Neural progenitor cell (in vitro differentiated cells): ENCODE measurements around the gene C9orf50. TPM values are rescaled to one million over a fixed set of nuclear protein-coding genes. Genes with fewer than 3 reads are reported as not detected.
A peak's percentile ranks its signal among the peaks of the same experiment; 100 is the strongest.

Source experiments
- DNase-seq: peaks from one replicate; pipeline ENCODE4 v3.0.0-alpha.2; 2016; ENCODE audit warnings: low spot score
- H2AFZ ChIP-seq: fragments of 200-600 bp; sonication (generic); replicated peaks from 2 replicates; pipeline ENCODE4 v1.6.1; 2016; ENCODE audit warnings: antibody characterized with exemption
- H3F3A ChIP-seq: fragments of 200-600 bp; sonication (generic); 2 replicates; pipeline ENCODE4 v1.6.1; 2016; ENCODE audit warnings: antibody characterized with exemption, low read depth
- H3K27ac ChIP-seq: fragments of 200-600 bp; sonication (generic); 2 replicates; pipeline ENCODE4 v1.5.1; 2016; ENCODE audit warnings: mild to moderate bottlenecking
- H3K27me3 ChIP-seq: fragments of 200-600 bp; sonication (generic); 2 replicates; pipeline ENCODE4 v1.6.1; 2016; ENCODE audit warnings: mild to moderate bottlenecking, moderate library complexity
- H3K36me3 ChIP-seq: fragments of 200-600 bp; sonication (generic); 2 replicates; pipeline ENCODE4 v1.5.1; 2016
- H3K4me1 ChIP-seq: fragments of 200-600 bp; sonication (generic); 2 replicates; pipeline ENCODE4 v1.6.1; 2016; ENCODE audit warnings: mixed run types
- H3K4me2 ChIP-seq: fragments of 200-600 bp; sonication (generic); 2 replicates; pipeline ENCODE4 v1.6.1; 2016
- H3K4me3 ChIP-seq: fragments of 200-600 bp; sonication (generic); 2 replicates; pipeline ENCODE4 v1.5.1; 2016
- H3K79me2 ChIP-seq: fragments of 200-600 bp; sonication (generic); 2 replicates; pipeline ENCODE4 v1.6.1; 2016; ENCODE audit warnings: low read depth
- H3K9ac ChIP-seq: fragments of 200-600 bp; sonication (generic); 2 replicates; pipeline ENCODE4 v1.6.1; 2016
- H3K9me3 ChIP-seq: fragments of 200-600 bp; sonication (generic); 2 replicates; pipeline ENCODE4 v1.5.1; 2016; ENCODE audit warnings: low read depth
- H4K20me1 ChIP-seq: fragments of 200-600 bp; sonication (generic); 2 replicates; pipeline ENCODE4 v1.6.1; 2016; ENCODE audit warnings: low read depth
- H3K27ac Mint-ChIP-seq: 3 replicates; pipeline ENCODE4 v1.8.0; 2021; ENCODE audit warnings: mixed read lengths
- H3K27me3 Mint-ChIP-seq: 2 replicates; pipeline ENCODE4 v1.8.0; 2022; ENCODE audit warnings: low read depth, mild to moderate bottlenecking, inconsistent platforms, moderate library complexity, mixed read lengths; ENCODE audit not compliant: insufficient read depth
- H3K36me3 Mint-ChIP-seq: 3 replicates; pipeline ENCODE4 v1.8.0; 2021; ENCODE audit warnings: mixed read lengths
- H3K4me1 Mint-ChIP-seq: 3 replicates; pipeline ENCODE4 v1.8.0; 2021; ENCODE audit warnings: mixed read lengths
- H3K4me3 Mint-ChIP-seq: 3 replicates; pipeline ENCODE4 v1.8.0; 2021; ENCODE audit warnings: mild to moderate bottlenecking, moderate library complexity, mixed read lengths
- H3K9me3 Mint-ChIP-seq: 3 replicates; pipeline ENCODE4 v1.8.0; 2020; ENCODE audit warnings: mixed read lengths
- EZH2 ChIP-seq: fragments of 200-600 bp; sonication (generic); IDR thresholded peaks from 2 replicates; pipeline ENCODE4 v1.6.1; 2017; ENCODE audit warnings: antibody characterized with exemption, mild to moderate bottlenecking, moderate library complexity
- EZH2phosphoT487 ChIP-seq: fragments of 200-600 bp; sonication (generic); IDR thresholded peaks from 2 replicates; pipeline ENCODE4 v1.6.1; 2017; ENCODE audit warnings: antibody characterized with exemption
- total RNA-seq: library from RNA; depleted of rRNA; stranded (reverse); fragments of >200 nt; gene quantifications from 2 replicates; pipeline ENCODE4 v1.2.3, GENCODE V29; 2015; ENCODE audit warnings: low replicate concordance
- TF ChIP-seq, protein P1 (sequence below): fragments of 200-600 bp; sonication (generic); IDR thresholded peaks from 2 replicates; pipeline ENCODE4 v1.5.1; 2017; ENCODE audit warnings: antibody characterized with exemption, mild to moderate bottlenecking

The C9orf50 gene
- total RNA-seq, 1 donor from 2014 or later: not detected

DNA sequence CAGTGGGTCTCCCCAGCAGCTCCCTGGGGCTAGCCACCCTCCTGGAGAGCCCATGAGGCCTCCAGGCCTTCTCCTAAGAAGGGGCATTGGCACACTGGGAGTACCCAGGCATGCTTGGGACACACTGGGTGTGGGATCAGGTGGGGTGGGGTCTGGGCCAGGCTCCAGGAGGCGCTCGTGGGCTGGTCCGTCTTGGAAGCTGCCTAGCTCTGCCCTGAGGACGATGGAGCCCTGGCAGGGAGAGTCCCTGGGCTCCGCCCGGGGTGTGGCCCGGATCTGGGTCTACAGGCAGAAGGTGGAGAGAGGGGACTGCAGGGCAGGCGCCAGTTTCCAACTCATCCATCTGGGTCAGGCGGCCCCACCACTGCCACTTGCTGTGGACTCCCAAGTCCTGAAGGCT, 46.9 kb upstream of the C9orf50 start:
- no peaks in the 10 kb centered on the region for H3K36me3 Mint-ChIP-seq
- H3K4me3 ChIP-seq: no peak overlapping the region
- H3K79me2 ChIP-seq: no peaks in the 10 kb centered on the region
- no peaks in the 10 kb centered on the region for H3K9me3 Mint-ChIP-seq
- H3K9me3 ChIP-seq: no peaks in the 10 kb centered on the region
- TF ChIP-seq EZH2phosphoT487: no peak
- TF ChIP-seq, protein P1, sequence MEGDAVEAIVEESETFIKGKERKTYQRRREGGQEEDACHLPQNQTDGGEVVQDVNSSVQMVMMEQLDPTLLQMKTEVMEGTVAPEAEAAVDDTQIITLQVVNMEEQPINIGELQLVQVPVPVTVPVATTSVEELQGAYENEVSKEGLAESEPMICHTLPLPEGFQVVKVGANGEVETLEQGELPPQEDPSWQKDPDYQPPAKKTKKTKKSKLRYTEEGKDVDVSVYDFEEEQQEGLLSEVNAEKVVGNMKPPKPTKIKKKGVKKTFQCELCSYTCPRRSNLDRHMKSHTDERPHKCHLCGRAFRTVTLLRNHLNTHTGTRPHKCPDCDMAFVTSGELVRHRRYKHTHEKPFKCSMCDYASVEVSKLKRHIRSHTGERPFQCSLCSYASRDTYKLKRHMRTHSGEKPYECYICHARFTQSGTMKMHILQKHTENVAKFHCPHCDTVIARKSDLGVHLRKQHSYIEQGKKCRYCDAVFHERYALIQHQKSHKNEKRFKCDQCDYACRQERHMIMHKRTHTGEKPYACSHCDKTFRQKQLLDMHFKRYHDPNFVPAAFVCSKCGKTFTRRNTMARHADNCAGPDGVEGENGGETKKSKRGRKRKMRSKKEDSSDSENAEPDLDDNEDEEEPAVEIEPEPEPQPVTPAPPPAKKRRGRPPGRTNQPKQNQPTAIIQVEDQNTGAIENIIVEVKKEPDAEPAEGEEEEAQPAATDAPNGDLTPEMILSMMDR: no peak
- no peak for TF ChIP-seq EZH2
- no peak overlapping the region for H3K27ac ChIP-seq
- H3K9ac ChIP-seq: no peak overlapping the region
- H3K4me1 Mint-ChIP-seq: peaks cover 9% of the 10 kb centered on the region
- H3F3A ChIP-seq: peaks cover 37% of the 10 kb centered on the region
- H3K4me2 ChIP-seq: no peak overlapping the region
- H4K20me1 ChIP-seq: peaks cover 3% of the 10 kb centered on the region
- H3K27ac Mint-ChIP-seq: no peak overlapping the region
- no peaks in the 10 kb centered on the region for H3K36me3 ChIP-seq
- no peak overlapping the region for H2AFZ ChIP-seq
- no peak overlapping the region for H3K4me3 Mint-ChIP-seq
- peaks cover 28% of the 10 kb centered on the region for H3K27me3 Mint-ChIP-seq
- H3K4me1 ChIP-seq: peaks cover 10% of the 10 kb centered on the region
- peaks cover 49% of the 10 kb centered on the region for H3K27me3 ChIP-seq
- DNase-seq: no peak

DNA sequence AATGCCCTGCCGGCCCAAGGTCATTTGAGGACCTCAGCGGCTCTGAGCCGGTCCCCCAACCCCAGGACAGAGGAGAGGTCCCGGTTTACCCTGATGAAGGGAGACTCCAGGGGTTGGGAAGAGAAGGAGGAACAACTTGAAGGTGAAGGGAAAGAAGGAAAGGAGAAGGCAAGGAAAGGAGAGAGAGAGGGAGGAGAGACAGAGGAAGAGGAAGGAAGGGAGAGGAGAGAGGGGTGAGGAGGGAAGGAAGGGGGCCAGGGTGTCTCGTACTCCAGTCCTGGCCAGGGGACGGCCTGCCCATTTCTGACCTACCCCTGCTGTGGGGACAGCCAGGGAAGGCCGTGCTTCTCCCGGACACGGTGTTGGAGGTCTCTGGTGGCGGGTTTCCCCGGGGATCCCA, 46.5 kb upstream of the C9orf50 start:
- Mint-ChIP-seq H3K27ac (no peak overlapping the region), H3K9me3 (no peaks in the 10 kb centered on the region), H3K4me1 (peaks cover 9% of the 10 kb centered on the region), H3K4me3 (no peak overlapping the region), H3K27me3 (peaks cover 28% of the 10 kb centered on the region), H3K36me3 (no peaks in the 10 kb centered on the region)
- Histone ChIP-seq H3K4me3 (no peak overlapping the region), H3K4me2 (peak overlapping the region; percentile 73), H3K79me2 (no peaks in the 10 kb centered on the region), H3K36me3 (no peaks in the 10 kb centered on the region), H3K9ac (no peak overlapping the region), H3F3A (peaks cover 41% of the 10 kb centered on the region), H3K27me3 (peaks cover 54% of the 10 kb centered on the region), H2AFZ (no peak overlapping the region), H3K4me1 (peaks cover 10% of the 10 kb centered on the region), H3K9me3 (no peaks in the 10 kb centered on the region), H3K27ac (no peak overlapping the region), H4K20me1 (peaks cover 3% of the 10 kb centered on the region)
- DNase-seq: no peak
- TF ChIP-seq EZH2phosphoT487: no peak

GRCh38 chr9:129666575-129666974, 45.7 kb upstream of the C9orf50 start:
- H3K4me2 ChIP-seq: peak overlapping the region; percentile 73
- no peak overlapping the region for H2AFZ ChIP-seq
- no peaks in the 10 kb centered on the region for H3K36me3 ChIP-seq
- H3K9me3 Mint-ChIP-seq: no peaks in the 10 kb centered on the region
- H3K27me3 Mint-ChIP-seq: peaks cover 31% of the 10 kb centered on the region
- peaks cover 41% of the 10 kb centered on the region for H3F3A ChIP-seq
- H3K9ac ChIP-seq: no peak overlapping the region
- H3K27ac Mint-ChIP-seq: no peak overlapping the region
- H3K27me3 ChIP-seq: peaks cover 56% of the 10 kb centered on the region
- no peaks in the 10 kb centered on the region for H3K9me3 ChIP-seq
- peaks cover 3% of the 10 kb centered on the region for H4K20me1 ChIP-seq
- H3K79me2 ChIP-seq: no peaks in the 10 kb centered on the region
- peak; percentile 62 for DNase-seq
- no peaks in the 10 kb centered on the region for H3K36me3 Mint-ChIP-seq
- no peak overlapping the region for H3K4me3 Mint-ChIP-seq
- peaks cover 10% of the 10 kb centered on the region for H3K4me1 ChIP-seq
- H3K4me1 Mint-ChIP-seq: peaks cover 9% of the 10 kb centered on the region
- TF ChIP-seq EZH2phosphoT487 (no peak), EZH2 (no peak)
- TF ChIP-seq, protein P1: no peak
- H3K27ac ChIP-seq: no peak overlapping the region
- H3K4me3 ChIP-seq: no peak overlapping the region

DNA sequence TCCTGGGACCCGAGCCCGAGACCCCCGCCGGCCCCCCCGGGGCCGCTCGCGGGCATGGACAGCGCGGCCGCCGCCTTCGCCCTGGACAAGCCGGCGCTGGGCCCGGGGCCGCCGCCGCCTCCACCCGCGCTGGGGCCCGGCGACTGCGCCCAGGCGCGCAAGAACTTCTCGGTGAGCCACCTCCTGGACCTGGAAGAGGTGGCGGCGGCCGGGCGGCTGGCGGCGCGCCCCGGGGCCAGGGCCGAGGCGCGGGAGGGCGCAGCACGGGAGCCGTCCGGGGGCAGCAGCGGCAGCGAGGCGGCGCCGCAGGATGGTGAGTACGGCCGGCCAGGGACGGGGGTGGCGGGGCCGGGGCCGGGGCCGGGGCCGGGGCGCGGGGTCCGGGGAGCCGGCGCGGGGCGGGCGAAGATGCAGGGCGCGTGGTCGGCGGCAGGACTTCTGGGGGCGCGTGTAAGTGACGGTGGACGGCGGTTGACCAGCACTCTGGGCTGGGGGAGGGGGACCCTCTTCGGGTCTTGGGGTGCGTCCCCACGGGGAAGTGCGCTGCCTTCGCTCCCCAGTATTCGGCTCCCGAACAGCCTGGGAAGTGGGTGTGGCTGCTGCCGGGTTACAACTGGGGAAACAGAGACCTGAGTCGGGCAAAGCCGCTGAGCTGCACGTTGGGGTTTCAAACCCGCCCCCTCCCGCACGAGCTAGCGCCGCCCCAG, 45.1 kb upstream of the C9orf50 start:
- Mint-ChIP-seq H3K36me3 (no peaks in the 10 kb centered on the region), H3K9me3 (peaks cover 2% of the 10 kb centered on the region), H3K27ac (no peak overlapping the region), H3K4me3 (peak overlapping the region; percentile 21), H3K4me1 (peaks cover 9% of the 10 kb centered on the region), H3K27me3 (peaks cover 33% of the 10 kb centered on the region)
- H3K4me1 ChIP-seq: peaks cover 10% of the 10 kb centered on the region
- no peak for TF ChIP-seq EZH2phosphoT487
- no peak for TF ChIP-seq EZH2
- H2AFZ ChIP-seq: no peak overlapping the region
- peaks cover 3% of the 10 kb centered on the region for H4K20me1 ChIP-seq
- no peaks in the 10 kb centered on the region for H3K9me3 ChIP-seq
- no peaks in the 10 kb centered on the region for H3K36me3 ChIP-seq
- peak; percentile 51 for DNase-seq
- H3K4me3 ChIP-seq: peak overlapping the region; percentile 49
- H3F3A ChIP-seq: peaks cover 41% of the 10 kb centered on the region
- H3K27me3 ChIP-seq: peaks cover 56% of the 10 kb centered on the region
- no peak overlapping the region for H3K9ac ChIP-seq
- no peaks in the 10 kb centered on the region for H3K79me2 ChIP-seq
- H3K4me2 ChIP-seq: peak overlapping the region; percentile 86
- no peak overlapping the region for H3K27ac ChIP-seq
